HG02885 (cell line): ENCODE data around the gene LOXL1.
"Not testable (repeated sequence)": the region's sequence is repeated elsewhere in the genome, so short reads cannot be mapped to it uniquely, and the experiment has no call there.

Source experiments
- ATAC-seq: cut with Tn5 transposase; IDR thresholded peaks from one replicate; pipeline ENCODE4 v1.9.1; 2021; ENCODE audit warnings: mild to moderate bottlenecking; ENCODE audit not compliant: unreplicated experiment, poor library complexity

The LOXL1 gene

GRCh38 chr15:73937296-73937695, 11.0 kb downstream of the LOXL1 start:
- no peak for ATAC-seq

- ATAC-seq = no peak
Measured at GRCh38 chr15:73937726-73938125, 11.5 kb downstream of the LOXL1 start.

GRCh38 chr15:73938516-73938915, 12.3 kb downstream of the LOXL1 start:
- not testable (repeated sequence) for ATAC-seq

- ATAC-seq = no peak
Measured at GRCh38 chr15:73939138-73939537, 12.9 kb downstream of the LOXL1 start.

DNA sequence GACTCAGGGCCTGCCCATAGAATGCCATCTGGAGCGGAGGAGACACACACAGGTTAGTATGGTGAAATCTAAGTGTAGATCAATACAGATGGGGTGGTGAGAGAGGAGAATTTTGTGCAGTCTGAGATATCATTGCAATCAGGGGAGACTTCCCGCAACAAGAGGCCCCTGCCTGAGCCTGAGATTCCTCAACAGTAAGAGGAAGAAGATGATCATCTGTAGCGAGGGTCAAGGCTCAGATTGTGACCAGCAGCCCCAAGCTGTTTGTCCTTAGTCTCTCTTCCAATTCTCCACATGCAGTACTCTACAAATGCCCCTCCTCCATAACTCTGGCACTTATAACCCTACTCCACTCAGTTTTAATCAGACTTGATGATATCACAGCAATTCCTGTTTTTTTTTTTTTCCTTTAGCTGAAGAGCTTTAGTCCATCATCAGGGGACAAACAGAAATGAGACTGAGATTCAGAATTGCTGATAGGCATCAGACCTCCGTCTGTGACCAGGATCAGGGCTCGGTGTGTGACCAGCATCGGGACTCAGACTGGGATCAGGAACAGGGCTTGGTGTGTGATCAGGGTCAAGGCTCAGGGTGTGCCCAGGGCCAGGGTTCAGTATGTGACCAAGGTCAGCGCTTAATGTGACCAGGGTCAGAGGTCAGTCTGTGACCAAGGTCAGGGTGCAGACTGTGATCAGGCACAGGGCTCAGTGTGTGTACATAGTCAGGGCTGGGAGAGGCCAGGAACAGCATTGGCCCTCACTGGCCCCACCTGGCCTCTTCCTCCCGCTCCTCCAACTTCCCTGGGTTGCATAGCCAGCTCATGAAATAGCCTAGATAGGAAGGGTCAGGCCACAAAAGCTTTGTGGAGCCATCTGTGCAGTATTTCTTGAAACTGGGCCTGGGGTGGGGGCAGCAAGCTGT, 14.1 kb downstream of the LOXL1 start:
- ATAC-seq = no peak

- no peak for ATAC-seq
Measured at GRCh38 chr15:73941044-73941443, 14.8 kb downstream of the LOXL1 start.

GRCh38 chr15:73941449-73941848, 15.2 kb downstream of the LOXL1 start:
- no peak for ATAC-seq

DNA sequence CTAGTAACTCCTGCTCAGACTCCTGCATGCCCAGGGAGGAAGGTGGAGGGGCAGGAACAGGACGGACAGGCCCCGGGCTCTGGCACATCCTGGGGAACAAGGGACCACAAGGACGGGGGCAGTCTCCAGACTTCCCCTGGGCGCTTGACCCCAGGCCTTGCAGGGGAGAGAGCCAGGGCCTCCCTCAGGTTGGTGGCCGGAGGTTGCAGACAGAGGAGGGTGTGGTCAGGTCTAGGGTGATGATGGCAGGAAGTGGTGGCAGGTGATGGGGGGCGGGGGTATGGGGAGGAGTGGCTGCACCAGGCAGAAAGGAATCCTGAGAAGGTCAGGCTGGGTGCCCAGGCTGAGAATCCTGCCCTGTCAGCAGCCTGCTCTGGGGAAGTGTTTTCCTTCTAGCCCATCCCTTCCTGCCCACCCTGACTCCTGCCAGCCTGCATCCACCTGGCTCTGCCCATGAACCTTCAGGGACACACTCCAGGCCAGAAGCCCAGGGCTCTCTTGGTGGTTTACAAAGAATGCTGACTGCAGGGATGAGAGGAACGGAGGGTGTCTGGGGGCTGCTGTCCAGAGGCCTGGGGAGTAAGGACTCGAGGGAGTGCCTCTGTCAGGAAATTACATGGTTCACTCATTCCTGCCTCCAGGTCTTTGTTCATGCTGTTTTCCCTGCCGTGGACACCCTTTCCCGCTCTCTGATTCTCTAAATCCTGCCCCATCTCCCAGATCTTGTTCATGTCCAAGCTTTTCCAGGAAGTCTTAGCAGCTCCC, 15.8 kb downstream of the LOXL1 start:
- ATAC-seq = no peak

GRCh38 chr15:73942751-73943270, 16.5 kb downstream of the LOXL1 start:
- no peak for ATAC-seq

DNA sequence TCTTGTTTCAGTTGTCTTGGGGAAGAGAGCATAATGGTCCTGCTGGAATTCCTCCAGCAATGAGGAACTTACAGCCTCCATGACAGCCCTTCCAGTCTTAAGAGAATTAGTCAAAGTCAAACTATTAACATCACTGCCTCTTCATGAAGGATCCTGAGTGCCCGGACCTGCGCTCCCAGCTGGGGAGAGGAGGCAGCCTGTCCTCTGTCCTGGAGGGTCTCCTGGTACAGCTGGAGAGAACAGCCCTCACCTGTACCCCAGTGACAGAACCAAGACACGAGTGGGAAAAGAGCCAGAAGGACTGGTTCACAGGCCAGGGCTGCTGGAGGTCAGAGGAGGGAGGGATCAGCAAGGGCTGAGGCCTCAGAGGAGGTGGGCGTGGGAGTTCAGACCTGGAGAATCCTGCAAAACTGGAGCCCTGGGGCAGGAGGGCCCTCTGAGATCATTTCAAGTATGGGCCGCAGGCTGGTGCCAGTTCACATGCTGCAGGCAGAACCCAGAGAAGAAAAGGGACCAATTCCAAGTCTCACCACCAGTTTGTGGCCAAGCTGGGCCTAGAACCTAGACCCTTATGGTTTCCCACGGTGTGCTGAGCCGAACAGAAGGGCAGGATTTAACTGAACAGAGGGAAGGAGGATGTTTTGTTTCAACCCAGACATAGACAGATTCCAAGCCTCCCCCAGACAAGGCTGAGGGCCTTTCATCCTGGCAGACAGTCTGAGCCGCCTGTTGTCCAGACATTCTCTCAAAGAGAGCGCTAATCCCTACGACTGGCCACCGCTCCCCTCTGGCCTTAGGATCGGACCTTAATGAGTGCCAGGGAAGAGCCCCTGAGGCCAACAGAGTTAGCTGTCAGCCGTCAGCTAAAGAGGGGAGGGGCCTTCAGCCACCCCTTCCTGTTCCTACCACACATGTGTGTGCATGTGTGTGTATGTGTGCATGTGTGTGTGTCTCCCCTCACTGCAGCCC, 18.2 kb downstream of the LOXL1 start:
- ATAC-seq = no peak

GRCh38 chr15:73945130-73945508, 18.9 kb downstream of the LOXL1 start:
- ATAC-seq = no peak

DNA sequence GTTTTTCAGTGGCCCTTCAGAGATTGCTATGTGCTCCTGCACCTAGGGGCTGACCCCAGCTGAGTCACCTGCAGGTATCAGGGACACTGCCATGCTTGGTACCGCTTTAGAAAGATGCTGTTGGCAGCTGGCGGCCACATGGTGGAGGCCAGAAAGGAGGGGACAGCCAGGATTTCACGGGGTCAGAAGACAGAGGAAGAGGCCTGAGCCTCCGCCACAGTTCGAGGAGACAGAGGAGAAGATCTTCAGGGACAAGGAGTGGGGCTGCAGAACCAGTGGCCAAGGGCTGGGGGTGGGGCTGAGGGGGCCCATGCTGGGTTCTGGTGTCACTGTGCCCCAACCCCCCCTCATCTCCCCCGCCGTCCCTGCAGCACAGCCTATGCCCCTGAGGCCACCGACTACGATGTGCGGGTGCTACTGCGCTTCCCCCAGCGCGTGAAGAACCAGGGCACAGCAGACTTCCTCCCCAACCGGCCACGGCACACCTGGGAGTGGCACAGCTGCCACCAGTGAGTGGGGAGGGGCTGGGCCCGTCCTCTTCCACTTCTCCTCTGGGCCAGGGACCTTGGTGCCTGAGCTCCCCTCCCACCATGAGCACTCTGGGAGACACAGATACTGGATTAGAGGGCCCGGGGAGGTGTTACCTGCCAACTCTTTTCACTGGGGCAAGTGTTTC, 19.9 kb downstream of the LOXL1 start:
- ATAC-seq = no peak

DNA sequence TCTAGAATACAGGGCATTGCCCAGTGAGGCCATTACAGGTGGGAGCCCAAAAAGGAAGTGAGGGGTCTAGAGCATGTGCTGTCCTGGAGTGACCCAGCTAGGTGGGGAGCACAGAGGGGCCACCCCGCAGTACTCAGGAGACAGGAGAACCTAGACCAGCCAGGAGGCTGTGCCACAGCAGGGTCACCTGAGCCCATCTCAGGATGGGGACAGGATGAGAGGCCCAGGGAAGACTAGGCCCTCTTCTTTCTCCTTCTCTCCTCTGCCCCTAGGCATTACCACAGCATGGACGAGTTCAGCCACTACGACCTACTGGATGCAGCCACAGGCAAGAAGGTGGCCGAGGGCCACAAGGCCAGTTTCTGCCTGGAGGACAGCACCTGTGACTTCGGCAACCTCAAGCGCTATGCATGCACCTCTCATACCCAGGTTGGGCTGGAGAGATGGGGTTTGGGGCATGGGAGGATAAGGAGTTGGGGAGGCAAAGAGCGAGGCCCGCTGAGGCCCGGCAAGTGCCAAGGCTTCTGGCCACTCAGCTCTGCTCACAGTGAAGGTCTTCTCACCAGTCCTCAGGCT, 20.6 kb downstream of the LOXL1 start:
- no peak for ATAC-seq

DNA sequence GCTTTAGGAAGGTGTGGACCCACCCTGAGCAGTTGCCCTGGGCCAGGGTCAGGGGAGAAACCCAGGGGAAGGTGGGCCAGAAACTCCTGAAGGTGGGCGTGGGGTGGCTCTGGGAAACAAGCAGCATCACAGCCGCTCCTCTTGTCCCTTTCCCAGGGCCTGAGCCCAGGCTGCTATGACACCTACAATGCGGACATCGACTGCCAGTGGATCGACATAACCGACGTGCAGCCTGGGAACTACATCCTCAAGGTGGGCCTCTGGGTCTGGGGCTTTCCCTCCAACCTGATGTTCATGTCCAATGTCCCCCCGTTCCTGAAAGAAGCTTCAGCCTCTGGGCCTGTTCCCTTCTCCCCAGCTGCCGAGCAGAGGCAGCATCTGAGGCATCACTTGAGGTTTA, 21.4 kb downstream of the LOXL1 start:
- no peak for ATAC-seq

- no peak for ATAC-seq
Measured at GRCh38 chr15:73948396-73948795, 22.1 kb downstream of the LOXL1 start.

DNA sequence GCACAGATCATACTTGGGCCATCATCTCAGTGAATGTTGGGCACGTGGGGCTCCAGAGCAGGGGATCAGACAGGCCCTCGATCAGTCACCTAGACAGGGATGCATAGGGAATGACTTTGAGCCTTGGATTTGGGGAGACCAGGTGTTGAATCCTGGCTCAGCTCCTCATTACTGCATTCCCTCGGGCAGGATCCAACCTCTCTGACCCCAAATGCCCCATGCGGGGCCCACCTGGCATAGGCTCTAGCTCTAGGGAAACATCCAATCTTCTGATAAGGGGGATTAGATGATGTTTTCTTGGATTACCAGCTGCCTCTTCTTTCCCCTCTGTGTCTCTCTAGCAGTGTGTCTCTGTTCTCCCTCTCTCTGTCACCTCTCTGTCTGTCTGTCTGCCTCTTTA, 22.7 kb downstream of the LOXL1 start:
- ATAC-seq = no peak

- ATAC-seq = no peak
Measured at GRCh38 chr15:73949496-73949895, 23.2 kb downstream of the LOXL1 start.

DNA sequence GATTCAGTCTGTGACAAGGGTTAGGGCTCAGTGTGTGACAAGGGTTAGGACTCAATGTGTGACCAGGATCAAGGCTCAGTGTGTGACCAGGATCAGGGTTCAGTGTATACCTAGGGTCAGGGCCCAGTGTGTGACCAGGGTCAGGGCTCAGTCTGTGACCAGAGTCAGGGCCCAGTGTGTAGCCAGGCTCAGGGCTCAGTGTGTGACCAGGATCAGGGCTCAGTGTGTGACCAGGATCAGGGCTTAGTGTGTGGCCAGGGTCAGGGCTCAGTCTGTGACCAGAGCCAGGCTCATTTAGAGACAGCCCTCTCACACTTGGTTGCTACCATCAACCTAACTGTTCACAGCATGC, 24.2 kb downstream of the LOXL1 start:
- ATAC-seq = no peak

DNA sequence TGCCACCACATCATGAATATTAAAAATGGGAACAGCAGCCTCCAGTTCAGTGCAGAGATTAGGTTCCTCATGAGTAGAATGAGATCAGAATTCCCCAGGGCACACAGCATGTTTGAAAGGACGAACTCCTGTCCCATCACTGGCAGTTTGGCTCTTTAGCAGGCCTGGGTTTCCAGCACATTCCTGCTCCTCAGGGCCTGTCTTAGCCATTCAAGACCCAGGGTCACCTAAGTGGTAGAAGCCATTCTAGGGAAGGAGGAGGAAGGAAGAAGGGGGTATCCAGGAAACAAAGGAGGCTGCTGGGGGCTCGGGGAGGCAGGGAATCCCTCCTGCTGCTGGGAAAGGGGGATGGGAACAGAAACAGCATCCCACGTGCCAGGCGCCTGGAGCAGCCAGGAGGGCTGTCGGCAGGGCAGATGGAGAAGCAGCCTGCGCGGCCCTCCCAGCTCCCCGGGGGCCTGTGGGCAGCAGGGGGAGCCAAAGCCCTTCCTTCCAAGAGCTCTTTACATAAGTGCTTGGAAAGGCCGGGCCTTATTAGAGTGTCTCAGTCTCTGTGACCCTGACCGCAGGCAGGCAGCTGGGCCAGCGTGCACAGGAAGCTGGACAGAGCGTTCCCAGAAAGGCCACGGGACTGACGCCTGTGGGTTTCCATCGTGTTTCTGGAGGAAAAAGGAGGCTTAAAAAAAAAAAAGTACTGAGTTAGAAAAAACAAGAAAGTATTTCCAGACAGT, 24.7 kb downstream of the LOXL1 start:
- ATAC-seq = no peak
